Osteoblast (primary cell): ENCODE data around the gene CDH6. TPM values are rescaled to one million over a fixed set of nuclear protein-coding genes. Genes with fewer than 3 reads are reported as not detected.

Experiments
- DNase-seq: peaks from one replicate; pipeline ENCODE4 v3.0.0; 2011; ENCODE audit warnings: low spot score, mixed read lengths; ENCODE audit not compliant: insufficient read length; ENCODE audit errors: missing footprints
- H2AFZ ChIP-seq: 2 replicates; pipeline ENCODE4 v1.6.0; 2011; ENCODE audit warnings: mild to moderate bottlenecking, low read length
- H3K27ac ChIP-seq: 2 replicates; pipeline ENCODE4 v1.5.1; 2011; ENCODE audit warnings: mild to moderate bottlenecking, low read depth, low read length, moderate library complexity
- H3K27me3 ChIP-seq: 2 replicates; pipeline ENCODE4 v1.6.0; 2012; ENCODE audit warnings: mild to moderate bottlenecking, control low read depth, inconsistent platforms, low read length, moderate library complexity; ENCODE audit not compliant: insufficient read depth
- H3K36me3 ChIP-seq: 2 replicates; pipeline ENCODE4 v1.5.1; 2011; ENCODE audit warnings: mild to moderate bottlenecking, low read length, control low read depth, moderate library complexity; ENCODE audit not compliant: insufficient read depth
- H3K4me1 ChIP-seq: 2 replicates; pipeline ENCODE4 v1.5.1; 2011; ENCODE audit warnings: mild to moderate bottlenecking, low read length, control low read depth, moderate library complexity; ENCODE audit not compliant: insufficient read depth
- H3K4me2 ChIP-seq: 2 replicates; pipeline ENCODE4 v1.6.0; 2011; ENCODE audit warnings: mild to moderate bottlenecking, low read length; ENCODE audit not compliant: insufficient read depth
- H3K4me3 ChIP-seq: fragments of 200-600 bp; sonication (generic); 3 replicates; pipeline ENCODE4 v1.5.1; 2012; ENCODE audit warnings: mild to moderate bottlenecking, low read length, inconsistent platforms; ENCODE audit not compliant: insufficient read depth
- H3K79me2 ChIP-seq: 2 replicates; pipeline ENCODE4 v1.6.0; 2012; ENCODE audit warnings: mild to moderate bottlenecking, low read length, control low read depth, inconsistent platforms; ENCODE audit not compliant: insufficient read depth
- H3K9me3 ChIP-seq: 2 replicates; pipeline ENCODE4 v1.5.1; 2011; ENCODE audit warnings: low read depth, low read length, control low read depth
- H4K20me1 ChIP-seq: 2 replicates; pipeline ENCODE4 v1.6.0; 2012; ENCODE audit warnings: mild to moderate bottlenecking, low read length, control low read depth; ENCODE audit not compliant: insufficient read depth
- CTCF ChIP-seq: IDR thresholded peaks from 2 replicates; pipeline ENCODE4 v1.5.1; 2011; ENCODE audit warnings: mild to moderate bottlenecking, low read depth, low read length, moderate library complexity; ENCODE audit errors: extremely low read depth
- total RNA-seq: library from RNA; depleted of rRNA; stranded (reverse); fragments of >200 nt; gene quantifications from 2 replicates; pipeline ENCODE4 v1.2.3, GENCODE V29; 2012

The CDH6 gene
- total RNA-seq, 1 donor, result 16.3 TPM

- DNase-seq, result no peak
- no peaks in the 10 kb centered on the region for H4K20me1 ChIP-seq
- H3K27ac ChIP-seq, result no peak overlapping the region
- no peaks in the 10 kb centered on the region for H3K27me3 ChIP-seq
- H3K4me3 ChIP-seq, result no peak overlapping the region
- H3K4me1 ChIP-seq, result no peaks in the 10 kb centered on the region
- no peaks in the 10 kb centered on the region for H3K9me3 ChIP-seq
- no peaks in the 10 kb centered on the region for H3K79me2 ChIP-seq
- peak overlapping the region; percentile 7 for H2AFZ ChIP-seq
- H3K4me2 ChIP-seq, result no peak overlapping the region
- TF ChIP-seq CTCF, result no peak
- no peaks in the 10 kb centered on the region for H3K36me3 ChIP-seq
These were observed 138.7 kb downstream of the CDH6 start for GRCh38 chr5:31332160-31332559.

- no peaks in the 10 kb centered on the region for H3K4me1 ChIP-seq
- H3K79me2 ChIP-seq, result no peaks in the 10 kb centered on the region
- no peaks in the 10 kb centered on the region for H3K9me3 ChIP-seq
- H3K4me3 ChIP-seq, result no peak overlapping the region
- no peak overlapping the region for H3K4me2 ChIP-seq
- no peak for DNase-seq
- TF ChIP-seq CTCF, result no peak
- H3K27ac ChIP-seq, result no peak overlapping the region
- no peaks in the 10 kb centered on the region for H3K36me3 ChIP-seq
- no peaks in the 10 kb centered on the region for H3K27me3 ChIP-seq
- no peaks in the 10 kb centered on the region for H4K20me1 ChIP-seq
- peak overlapping the region; percentile 15 for H2AFZ ChIP-seq
These were observed 140.0 kb downstream of the CDH6 start for GRCh38 chr5:31333475-31333874.

- Histone ChIP-seq H3K27me3 (no peaks in the 10 kb centered on the region), H2AFZ (peak overlapping the region; percentile 23), H3K9me3 (no peaks in the 10 kb centered on the region), H3K36me3 (no peaks in the 10 kb centered on the region), H3K79me2 (no peaks in the 10 kb centered on the region), H3K27ac (no peak overlapping the region), H3K4me3 (no peak overlapping the region), H3K4me1 (no peaks in the 10 kb centered on the region), H3K4me2 (no peak overlapping the region), H4K20me1 (no peaks in the 10 kb centered on the region)
- no peak for DNase-seq
- no peak for TF ChIP-seq CTCF
These were observed 140.8 kb downstream of the CDH6 start for GRCh38 chr5:31334061-31334860.

- no peak overlapping the region for H3K4me2 ChIP-seq
- no peak for TF ChIP-seq CTCF
- H3K27me3 ChIP-seq, result no peaks in the 10 kb centered on the region
- no peak overlapping the region for H2AFZ ChIP-seq
- no peak overlapping the region for H3K4me3 ChIP-seq
- no peaks in the 10 kb centered on the region for H4K20me1 ChIP-seq
- no peak for DNase-seq
- no peaks in the 10 kb centered on the region for H3K9me3 ChIP-seq
- H3K4me1 ChIP-seq, result no peaks in the 10 kb centered on the region
- H3K36me3 ChIP-seq, result no peaks in the 10 kb centered on the region
- no peaks in the 10 kb centered on the region for H3K79me2 ChIP-seq
- no peak overlapping the region for H3K27ac ChIP-seq
These were observed 142.0 kb downstream of the CDH6 start for GRCh38 chr5:31335456-31335855.
